ENCODE measurements around the gene RANBP9. TPM values are rescaled to one million over a fixed set of nuclear protein-coding genes. Genes with fewer than 3 reads are reported as not detected.

The RANBP9 gene
- total RNA-seq, result 37.4 and 53.3 TPM in 2 replicates

DNA sequence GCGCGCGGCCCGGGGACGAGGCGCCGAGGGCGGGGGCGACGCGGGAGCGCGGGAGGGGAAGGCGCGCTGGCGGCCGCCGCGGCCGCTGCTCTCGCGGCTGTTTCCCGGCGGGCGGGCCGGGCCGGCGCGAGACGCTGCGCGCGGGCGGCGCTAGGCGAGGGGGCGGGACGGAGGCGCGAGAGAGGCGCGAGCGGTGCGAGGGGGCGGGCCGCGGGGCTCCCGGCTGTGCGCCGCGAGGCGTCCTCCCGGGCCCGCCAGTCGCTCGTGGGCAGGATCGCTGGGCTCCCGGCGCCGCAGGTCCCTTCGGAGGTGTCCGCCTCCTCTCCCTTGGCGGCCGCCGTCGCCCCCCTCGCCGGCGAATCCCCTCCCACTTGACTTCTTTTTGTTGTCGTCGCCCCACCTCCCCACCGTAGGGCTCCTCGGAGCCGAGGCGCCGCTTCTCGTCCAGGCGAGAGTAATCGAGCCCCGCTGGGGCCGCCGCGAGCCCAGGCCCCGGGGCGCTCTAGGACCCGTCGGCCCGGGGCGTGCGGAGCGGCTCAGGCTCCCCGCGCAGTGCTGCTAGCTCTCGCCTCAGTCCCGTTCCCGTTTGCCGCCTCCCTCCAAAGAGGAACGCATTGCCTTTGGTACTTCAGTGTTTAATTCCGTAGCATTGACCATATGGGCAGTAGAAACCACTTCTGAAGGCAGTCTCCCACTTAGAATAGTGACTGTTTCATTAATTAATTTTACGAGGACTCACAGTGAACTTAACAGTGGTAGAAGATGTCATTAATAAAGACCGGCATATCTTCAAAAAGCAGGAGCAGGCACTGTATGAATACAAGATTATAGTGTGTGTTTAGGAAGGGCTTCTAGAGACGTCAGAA lies at the start of gene RANBP9:
TSS of gene RANBP9 (minus strand) at position 103 of the 866 bp plus-strand sequence. CDS start 330 bp downstream, outside the sequence.

DNA sequence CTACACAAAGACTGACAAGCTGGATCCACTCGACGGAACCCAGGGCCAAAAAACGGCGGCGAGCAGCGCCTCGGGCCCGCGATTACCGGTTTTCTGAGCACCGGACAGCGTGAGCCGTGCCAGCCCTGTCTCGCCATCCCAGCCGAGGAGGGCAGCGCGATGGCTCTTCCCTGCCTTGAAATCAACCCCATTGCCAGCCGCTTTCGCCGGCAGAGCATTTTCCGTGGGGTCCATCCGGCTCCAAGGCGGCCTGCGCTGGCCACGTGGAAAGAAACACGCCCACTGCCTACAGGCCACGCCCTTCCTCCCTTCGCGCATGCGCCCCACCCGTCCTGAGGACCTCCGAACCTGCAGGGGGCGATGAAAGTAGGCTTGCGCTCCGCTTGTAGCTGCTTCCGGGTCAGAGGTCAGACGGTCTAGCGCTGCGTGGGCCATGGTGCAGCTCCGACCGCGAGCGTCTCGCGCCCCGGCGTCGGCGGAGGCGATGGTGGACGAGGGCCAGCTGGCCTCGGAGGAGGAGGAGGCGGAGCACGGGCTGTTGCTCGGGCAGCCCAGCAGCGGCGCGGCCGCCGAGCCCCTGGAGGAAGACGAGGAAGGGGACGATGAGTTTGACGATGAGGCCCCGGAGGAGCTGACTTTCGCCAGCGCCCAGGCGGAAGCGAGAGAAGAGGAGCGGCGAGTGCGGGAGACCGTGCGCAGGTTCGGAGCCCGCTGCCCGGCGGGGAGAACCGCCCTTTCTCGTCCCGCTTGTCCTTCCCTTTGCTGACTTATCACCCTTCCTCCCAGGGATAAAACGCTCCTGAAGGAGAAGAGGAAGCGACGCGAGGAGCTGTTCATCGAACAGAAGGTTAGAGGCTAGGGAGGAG lies 96.5 kb downstream of the RANBP9 start, which contains the start of gene NOL7:
TSS of gene NOL7 (plus strand) at position 410 of the 866 bp plus-strand sequence. CDS start at position 434, 24 bp downstream.

DNA sequence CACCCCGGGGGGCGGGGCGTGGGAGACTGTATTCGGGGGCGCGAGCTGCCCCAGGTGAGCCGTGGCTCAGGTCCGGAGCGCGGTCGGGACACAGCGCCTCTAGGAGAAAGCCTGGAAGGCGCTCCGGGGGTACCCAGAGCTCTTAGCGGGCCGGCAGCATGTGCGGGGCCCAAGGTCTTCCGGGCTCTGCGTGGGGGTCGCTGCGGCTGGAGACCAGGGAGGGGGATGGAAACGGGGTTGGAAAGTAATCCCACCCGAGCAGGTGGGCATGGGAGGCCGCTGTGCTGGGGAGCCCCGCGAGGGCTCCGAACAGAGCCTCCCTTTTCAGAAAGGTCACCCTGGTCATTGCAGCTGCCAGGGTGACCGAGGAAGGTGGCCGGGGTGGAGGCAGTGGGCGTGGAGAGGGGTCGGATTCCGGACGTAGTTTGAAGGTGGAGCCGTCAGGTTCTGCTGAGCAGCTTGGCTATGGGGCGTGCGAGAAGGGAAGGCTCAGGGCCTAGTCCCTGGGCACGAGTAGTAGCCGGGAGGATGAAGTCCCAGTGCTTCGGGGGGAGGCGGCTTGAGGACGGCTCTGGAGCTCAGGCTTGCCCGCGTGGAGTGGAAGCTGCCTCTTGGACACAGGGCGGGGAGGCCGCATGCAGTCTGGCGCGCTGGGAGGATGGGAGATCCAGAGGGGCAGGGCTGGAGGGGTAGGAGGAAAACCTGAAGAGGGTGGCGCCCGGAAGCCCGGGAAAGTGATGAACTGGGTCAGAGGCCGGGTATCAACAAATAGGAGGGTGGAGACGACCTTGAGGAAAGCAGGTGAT lies 136.9 kb downstream of the RANBP9 start, which contains the start of gene SIRT5:
TSS of gene SIRT5 (plus strand) at position 31 of the 806 bp plus-strand sequence. CDS start 9,510 bp downstream, outside the sequence.

Other genes with a start within 250 kb of the RANBP9 start
- 13.7 and 16.9 TPM in 2 replicates for gene GFOD1, start 224.2 kb downstream of the RANBP9 start, total RNA-seq
- 6.5 and 8.5 TPM in 2 replicates for gene SIRT5, start 137.2 kb downstream of the RANBP9 start, total RNA-seq
- 51.7 and 59.7 TPM in 2 replicates for gene NOL7, start 96.5 kb downstream of the RANBP9 start, total RNA-seq
- gene MCUR1, start 102.7 kb upstream of the RANBP9 start, total RNA-seq, result 8.0 and 9.6 TPM in 2 replicates
- 0.30 and 1.8 TPM in 2 replicates for gene RNF182, start 213.1 kb upstream of the RANBP9 start, total RNA-seq